Activated T-cell treated with anti-CD3 and anti-CD28 coated beads for 4 hours (primary cell): ENCODE data around the gene EHBP1.

Experiments used
- DNase-seq: peaks from one replicate; pipeline ENCODE4 v3.0.0-alpha.2; 2020

Gene EHBP1

DNA sequence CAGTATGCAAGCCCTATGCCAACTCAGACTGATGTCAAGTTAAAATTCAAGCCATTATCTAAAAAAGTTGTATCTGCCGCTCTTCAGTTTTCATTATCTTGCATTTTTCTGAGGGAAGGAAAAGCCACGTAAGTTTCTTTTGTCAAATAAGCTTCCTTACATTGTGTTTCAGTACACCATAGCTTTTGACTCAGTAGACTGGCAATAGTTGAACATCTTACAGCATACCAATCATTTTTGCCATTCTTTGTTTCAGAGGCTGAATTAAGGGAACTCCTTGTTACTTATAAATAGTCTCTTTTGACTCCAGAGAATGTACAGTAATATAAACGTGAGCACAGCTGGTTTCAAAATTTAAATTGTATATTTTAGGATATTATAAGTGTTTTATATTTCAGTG lies 120.6 kb downstream of the EHBP1 start:
- no peak for DNase-seq

DNA sequence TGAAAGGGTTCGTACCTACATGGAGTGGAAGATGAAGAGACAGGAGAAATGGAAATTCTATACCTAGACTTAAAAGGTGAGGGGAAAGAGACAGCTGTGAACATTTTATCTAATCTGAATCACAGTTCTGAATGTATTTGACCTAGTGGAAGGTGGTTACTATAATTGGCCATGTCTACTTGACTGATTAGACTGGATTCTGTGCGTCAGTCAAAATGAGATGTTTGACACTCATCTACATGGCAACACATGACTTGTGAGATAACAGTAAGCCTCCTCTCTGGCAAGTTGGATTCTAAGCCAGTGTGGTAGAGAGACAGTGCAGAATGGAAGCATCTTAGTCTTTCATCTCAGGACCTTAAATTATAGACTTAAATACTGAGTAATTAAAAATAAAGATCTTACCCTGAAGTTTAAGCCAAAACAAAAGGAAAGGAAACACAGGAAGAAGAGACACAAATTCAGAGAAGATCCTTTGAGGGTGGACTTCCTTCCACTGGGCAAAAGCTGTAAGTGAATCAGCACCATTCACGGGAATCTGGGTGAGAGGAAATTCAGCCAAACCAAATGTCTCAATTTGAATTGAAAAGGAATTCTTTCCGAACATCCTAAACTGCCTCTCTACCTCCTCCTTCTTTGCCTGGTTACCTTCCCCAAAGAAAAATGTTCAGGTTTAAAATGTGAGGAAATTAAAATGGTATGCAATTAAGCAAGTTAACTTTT lies 121.6 kb downstream of the EHBP1 start:
- DNase-seq = no peak

GRCh38 chr2:62831729-62832128 lies 126.2 kb downstream of the EHBP1 start:
- DNase-seq = no peak

DNA sequence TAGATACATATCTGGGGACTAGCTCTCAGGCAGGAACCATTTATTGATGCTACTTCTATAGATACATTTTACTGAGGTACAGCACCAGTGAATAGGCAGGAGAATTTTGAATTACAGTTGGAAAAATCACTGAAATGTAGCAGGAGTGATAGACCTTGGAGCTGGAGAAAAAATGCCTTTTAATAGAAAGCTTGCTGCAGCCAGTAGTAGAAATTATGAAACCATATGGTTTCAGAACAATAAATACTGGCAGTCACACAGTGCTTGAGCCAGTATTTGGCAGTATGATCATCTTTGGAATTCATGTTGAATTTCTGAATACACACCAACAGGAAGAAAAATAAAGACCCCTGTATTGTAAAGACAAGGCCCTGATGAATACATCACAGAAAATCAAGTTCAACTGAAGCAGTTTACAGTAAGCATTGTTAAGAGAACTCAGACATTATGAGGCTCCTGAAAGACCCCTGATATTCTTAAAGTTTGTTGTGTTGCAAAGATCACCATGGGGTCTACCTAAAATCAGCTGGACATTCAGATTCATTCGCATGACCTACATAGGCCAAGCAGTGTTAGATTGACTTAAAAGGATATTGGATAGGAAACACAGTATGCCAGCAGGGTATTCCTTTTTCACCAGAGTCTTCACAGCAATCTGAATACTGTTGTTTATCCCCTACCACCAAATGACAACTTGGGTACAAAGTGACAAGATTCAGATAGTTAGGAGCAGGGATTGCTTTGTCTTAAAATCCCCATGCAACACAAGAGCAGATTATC lies 139.0 kb downstream of the EHBP1 start:
- no peak for DNase-seq

DNA sequence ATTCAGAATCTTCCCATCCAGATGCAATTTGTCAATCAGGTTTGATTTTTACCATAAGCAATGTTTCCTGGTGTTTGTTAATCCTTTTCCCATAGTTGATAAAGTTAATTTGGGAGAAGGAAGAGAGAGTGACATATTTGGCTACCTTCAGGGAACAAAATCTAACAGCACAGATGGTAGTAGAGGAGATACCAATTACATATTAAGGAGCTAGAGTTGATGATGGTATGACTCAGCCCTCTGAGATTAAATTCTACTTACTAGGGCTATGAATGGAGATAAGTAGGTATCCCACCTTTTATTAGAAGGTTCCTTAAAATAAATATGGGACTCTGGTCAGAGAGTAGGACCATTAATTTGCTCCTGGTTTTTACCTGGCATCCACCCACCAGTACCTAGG lies 139.7 kb downstream of the EHBP1 start:
- no peak for DNase-seq

DNA sequence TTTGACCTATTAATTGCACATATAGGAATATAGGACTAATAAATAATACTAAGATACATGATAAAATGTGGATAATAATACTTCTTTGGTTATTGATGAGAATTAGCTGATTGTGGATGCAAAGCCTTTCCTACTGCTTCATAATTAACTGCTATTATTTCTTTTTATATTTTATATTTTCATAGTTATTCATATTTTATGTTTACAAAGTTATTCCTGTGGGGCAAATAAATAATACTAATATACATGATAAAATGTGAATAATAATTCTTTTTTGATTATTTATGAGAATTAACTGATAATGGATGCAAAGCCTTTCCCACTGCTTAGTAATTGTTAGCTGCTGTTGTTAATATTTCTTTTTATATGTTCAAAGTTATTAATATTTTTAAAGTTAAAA lies 146.7 kb downstream of the EHBP1 start:
- no peak for DNase-seq

DNA sequence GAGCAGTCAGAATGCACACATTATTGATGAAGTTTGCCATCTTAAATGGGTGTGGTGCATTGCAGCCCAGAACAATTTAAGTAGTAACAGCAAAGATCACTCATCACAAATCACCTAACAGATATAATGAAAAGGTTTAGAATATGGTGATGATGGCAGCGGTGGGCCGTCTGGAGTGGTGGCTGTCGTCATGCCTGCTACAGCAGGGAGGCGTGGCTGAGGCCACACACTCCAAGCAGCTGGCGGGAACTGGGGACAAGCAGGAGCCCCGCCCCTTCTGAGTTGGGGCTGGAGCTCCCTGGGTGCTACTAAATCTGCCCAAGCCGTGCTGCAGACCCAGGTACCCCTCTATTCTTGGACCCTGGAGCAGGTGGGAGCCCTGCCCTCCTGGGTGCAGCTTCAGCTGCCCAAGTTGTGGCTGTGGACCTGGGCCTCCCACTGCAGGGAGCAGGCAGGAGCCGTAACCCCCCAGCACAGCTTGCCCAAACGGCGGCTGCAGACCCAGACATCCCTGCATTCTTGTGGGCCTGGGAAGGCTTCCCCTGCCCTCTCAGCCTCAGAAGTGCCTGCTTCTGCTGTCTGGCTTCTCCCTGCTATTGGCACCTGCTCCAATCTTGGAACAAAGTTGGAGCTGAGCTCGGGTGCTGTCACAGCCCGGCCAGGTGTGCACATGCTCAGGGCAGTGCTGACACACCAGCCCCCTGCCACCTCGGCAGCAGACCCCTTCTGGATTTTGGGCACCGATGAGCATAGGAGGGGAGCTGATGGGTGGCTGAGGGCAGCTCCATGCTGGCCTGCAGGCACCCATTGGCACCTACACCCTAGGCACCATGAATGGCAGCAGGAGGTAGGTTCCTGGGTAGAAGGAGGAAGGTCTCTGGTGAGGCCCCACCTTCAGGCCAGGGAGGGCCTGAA lies 149.3 kb downstream of the EHBP1 start:
- DNase-seq = no peak

- no peak for DNase-seq
Measured at GRCh38 chr2:62856228-62857040, 150.9 kb downstream of the EHBP1 start.

- DNase-seq = no peak
Measured at GRCh38 chr2:62857139-62857931, 151.8 kb downstream of the EHBP1 start.

DNA sequence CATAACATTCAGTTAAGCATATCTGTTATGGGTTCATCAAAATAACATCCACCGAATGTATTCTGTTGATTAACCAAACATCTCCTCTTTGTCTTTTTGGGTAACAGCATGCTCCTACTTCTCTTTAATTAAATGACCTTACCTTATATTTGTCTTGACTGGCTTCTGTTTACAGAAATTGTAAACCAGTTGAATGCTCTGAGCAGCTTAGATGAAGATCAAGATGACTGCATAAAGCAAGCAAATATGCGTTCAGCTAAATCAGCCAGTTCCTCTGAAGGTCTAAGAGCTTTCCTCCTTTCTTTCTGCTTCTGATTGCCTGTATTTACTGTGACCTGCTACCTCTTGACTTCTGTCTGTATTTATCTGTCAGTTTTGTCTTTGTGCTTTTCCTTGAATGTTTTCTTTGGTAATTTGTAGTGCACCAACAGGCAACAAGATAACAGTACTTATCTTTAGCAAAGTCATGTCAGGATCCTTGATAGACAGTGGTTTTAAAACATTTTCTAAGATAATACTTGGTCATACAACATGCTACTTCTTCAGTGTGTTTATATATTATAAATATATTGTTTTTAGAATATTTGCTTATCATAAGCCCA lies 152.8 kb downstream of the EHBP1 start:
- no peak for DNase-seq

DNA sequence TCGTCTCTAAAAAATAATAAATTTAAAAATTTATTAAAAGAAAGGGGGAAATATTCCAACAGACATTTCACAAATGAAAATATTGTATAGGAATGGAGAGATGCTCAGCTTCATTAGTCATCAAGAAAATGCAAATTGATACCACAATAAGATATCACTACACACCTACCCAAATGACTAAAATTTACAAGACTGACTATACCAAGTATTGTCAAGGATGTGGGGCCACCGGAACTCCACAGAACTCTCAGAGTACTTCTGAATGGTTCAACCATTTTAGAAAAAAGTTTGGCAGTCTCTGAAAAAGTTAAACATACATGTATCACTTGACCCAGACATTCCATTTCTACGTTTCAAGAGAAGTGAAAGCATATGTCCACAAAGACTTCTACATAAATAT lies 163.4 kb downstream of the EHBP1 start:
- no peak for DNase-seq

GRCh38 chr2:62870966-62871365 lies 165.5 kb downstream of the EHBP1 start:
- DNase-seq = no peak

- no peak for DNase-seq
Measured at GRCh38 chr2:62871506-62871905, 166.0 kb downstream of the EHBP1 start.

DNA sequence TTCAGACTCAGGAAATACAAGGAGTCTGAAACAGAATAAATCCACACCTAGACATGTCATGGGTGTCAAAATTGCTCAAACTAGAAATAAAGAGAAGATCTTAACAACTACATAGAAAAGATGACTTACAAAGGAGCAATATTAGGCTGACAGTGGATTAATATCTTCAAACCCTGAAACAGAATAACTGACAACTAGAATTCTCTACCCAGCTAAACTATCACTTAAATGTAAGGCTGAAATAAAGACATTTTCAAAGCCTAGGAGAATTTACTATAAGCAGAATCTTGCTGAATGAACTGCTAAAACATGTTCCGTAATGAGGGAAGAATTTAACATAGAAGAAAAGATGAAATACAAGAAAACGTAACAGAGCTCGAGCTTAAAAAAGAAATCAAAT lies 168.1 kb downstream of the EHBP1 start:
- no peak for DNase-seq

- no peak for DNase-seq
Measured at GRCh38 chr2:62874881-62875383, 169.4 kb downstream of the EHBP1 start.

GRCh38 chr2:62881162-62881795 lies 175.8 kb downstream of the EHBP1 start:
- DNase-seq = no peak

DNA sequence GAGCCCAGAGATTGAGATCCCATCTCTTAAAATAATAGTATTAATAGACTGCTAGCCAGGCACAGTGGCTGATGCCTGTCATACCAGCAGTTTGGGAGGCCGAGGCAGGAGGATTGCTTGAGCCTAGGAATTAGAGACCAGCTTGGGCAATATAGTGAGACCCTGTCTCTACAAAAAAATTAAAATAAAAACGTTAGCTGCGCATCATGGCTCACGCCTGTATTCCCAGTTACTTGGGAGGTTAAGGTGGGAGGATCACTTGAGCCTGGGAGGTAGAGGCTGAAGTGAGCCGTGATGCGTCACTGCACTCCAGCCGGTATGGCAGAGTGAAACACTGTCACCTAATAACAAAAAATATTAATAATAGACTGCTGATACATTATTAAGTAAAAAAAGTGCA lies 178.1 kb downstream of the EHBP1 start:
- no peak for DNase-seq

- no peak for DNase-seq
Measured at GRCh38 chr2:62884086-62884485, 178.6 kb downstream of the EHBP1 start.

DNA sequence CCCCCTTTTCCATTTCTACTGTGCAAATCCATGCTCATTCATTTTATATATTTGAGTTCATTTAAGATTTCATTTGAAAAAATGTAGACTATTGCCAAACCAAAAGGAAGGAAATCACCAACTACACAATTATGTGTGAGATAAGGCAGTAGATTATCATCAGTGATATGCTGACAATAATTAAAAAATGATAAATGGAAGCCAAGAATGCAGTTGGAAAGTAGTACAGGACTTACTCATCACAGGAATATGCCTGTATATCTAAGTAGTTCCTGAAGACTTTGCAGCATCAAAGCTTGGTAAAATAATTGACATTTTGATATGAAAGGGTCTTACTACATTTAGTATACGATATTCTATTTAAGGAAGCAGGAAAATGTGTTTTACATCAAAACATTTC lies 179.0 kb downstream of the EHBP1 start:
- no peak for DNase-seq

- DNase-seq = no peak
Measured at GRCh38 chr2:62894966-62895631, 189.6 kb downstream of the EHBP1 start.
